GM19438 (cell line): Measurements from ENCODE around the gene TMPRSS15.
"Not testable (repeated sequence)": the region's sequence is repeated elsewhere in the genome, so short reads cannot be mapped to it uniquely, and the experiment has no call there.

ENCODE experiments used
- ATAC-seq: cut with Tn5 transposase; IDR thresholded peaks from one replicate; pipeline ENCODE4 v1.9.1; 2021; ENCODE audit warnings: low read depth; ENCODE audit not compliant: unreplicated experiment

Gene TMPRSS15

GRCh38 chr21:18403735-18404450 is at the start of gene TMPRSS15:
TMPRSS15 (minus strand) TSS chr21:18403785; CDS start chr21:18403622, 163 bp downstream.
- no peak for ATAC-seq

GRCh38 chr21:18451670-18452069 is 48.1 kb upstream of the TMPRSS15 start:
- no peak for ATAC-seq

- ATAC-seq: no peak
Measured at GRCh38 chr21:18449605-18450550, 46.3 kb upstream of the TMPRSS15 start.

DNA sequence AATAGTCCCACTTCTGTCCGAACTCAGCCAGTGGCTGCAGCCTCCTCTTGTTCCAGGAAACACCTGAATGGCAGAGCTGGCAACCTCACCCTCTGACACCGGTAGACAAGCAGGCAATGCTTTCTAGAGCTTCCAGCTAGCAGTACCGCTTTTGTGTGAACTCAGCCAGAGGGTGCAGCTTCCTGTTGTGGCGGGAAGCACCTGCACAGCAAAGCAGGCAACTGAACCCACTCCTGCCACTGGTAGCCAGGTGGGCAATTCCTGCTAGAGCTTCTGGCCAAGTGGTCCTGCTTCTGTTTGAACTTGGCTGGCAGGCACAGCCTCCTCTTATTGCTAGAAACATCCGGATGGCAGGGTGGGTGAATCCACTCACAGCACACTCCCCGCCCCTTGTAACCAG is 40.1 kb upstream of the TMPRSS15 start:
- no peak for ATAC-seq

DNA sequence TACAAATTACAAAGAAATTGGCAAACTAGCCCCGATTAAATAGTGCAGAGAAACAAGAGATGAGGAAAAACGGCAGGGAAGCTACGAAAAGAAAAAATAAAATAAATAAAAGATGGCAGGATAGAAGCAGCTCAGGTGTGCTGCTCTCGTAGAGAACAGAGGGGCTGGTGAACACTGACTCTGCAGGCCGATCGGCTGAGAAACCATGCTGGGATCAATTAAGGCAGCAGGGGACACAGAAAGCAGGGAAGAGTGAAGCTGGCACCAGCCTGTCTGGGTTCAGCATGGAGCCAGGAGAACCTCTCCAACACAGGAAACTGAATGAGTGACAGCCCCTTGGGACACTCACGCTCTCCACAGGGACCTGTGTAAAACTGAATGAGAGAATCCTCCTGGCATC is 39.5 kb upstream of the TMPRSS15 start:
- no peak for ATAC-seq

DNA sequence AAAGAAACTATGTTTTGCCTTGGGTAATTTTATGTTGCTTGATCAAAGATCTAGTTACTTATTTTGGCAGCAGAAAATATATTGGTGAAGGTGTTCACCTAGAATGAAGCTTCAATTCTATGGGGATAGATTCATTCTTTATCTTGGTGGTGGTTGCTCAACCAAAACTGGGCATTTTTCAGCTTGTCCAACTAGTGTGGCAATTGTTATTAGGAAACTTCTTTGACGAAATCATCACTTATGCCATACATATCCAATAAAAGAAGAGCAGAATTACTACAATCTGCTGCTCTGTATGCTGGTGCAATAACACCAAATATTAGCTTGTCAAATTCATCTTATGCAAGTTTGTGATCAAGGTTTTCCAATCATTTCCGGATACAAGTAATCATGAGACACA is 26.8 kb upstream of the TMPRSS15 start:
- ATAC-seq: no peak

GRCh38 chr21:18424276-18424675 is 20.7 kb upstream of the TMPRSS15 start:
- ATAC-seq: no peak

- ATAC-seq: no peak
Measured at GRCh38 chr21:18417141-18417790, 13.7 kb upstream of the TMPRSS15 start.

DNA sequence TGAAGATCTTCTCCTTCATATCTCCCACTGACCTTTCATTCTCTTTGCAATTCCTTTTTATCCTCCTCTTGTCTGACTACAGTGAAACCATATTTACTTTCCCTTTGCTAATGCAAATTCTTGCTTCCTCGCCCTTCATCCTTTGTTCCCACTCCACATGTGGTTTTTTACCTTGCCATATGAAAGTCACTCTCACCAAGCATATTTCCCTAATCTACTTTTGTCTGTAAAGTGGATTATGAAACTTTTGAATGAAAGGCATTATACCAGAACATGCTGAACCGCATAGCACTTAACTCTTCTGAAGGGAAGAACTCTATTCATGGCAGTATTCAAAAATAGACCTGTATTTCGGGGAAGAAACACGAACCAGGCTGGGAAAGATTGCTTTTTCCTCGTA is 8.0 kb upstream of the TMPRSS15 start:
- no peak for ATAC-seq

GRCh38 chr21:18409579-18409978 is 6.0 kb upstream of the TMPRSS15 start:
- no peak for ATAC-seq

DNA sequence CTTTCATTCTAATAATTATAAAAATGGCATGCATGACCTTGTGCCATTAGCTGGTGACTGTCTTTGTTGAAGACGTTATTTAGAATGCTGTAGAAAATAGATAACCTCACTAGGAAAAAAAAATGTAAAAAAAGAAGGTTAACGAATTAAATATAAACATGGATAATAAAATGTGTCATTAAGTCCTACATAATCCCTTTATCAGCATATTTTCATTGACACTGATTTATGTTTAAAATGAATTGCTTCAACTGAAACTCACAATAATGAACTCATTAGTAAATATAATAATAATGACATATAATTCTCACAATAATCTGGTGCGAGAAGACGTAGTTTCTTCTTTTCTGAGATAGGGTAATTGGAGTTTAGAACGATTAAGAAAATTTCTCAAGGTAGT is 4.7 kb downstream of the TMPRSS15 start:
- no peak for ATAC-seq

GRCh38 chr21:18387994-18388393 is 15.6 kb downstream of the TMPRSS15 start:
- no peak for ATAC-seq

DNA sequence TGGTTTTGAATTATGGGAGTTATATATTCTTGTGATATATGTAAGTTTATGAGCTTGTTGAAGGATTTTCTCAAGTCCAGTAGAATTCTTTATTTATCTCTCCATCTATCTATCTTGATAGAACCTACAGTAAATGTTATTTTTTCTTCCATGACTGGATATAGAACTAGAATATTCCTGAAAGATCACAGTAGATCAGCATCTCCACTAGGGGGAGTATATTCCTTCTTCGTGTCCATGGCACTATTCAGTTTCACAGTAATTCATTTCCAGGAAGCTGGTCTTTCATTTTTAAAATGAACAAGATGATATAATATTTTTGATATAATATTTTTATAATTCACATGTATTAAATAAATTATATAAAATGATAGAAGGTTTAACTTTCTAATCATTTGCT is 18.8 kb downstream of the TMPRSS15 start:
- no peak for ATAC-seq

DNA sequence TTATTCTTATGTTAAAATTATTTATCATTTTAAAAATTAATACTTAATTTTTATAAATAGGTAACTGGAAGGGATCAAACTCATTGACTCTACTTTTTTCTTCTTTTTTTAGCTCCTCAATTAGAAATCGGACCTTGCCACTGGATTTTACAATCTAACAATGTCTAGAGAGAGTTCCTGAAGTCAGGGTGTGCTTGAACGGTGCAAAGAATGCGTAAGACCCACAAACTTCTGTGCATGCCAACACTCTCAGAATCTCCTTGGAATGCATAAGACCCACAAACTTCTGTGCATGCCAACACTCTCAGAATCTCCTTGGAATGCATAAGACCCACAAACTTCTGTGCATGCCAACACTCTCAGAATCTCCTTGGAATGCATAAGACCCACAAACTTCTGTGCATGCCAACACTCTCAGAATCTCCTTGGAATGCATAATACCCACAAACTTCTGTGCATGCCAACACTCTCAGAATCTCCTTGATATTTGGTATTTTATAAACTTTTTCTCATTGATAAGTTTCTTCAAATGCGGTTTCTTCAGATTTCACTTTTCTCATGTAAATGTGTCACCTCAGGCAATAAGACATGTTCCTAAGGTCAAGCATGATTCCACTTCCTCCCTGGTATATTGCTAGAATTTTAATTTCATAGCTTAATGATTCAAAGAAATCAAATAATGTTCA is 20.5 kb downstream of the TMPRSS15 start:
- ATAC-seq: not testable (repeated sequence)

DNA sequence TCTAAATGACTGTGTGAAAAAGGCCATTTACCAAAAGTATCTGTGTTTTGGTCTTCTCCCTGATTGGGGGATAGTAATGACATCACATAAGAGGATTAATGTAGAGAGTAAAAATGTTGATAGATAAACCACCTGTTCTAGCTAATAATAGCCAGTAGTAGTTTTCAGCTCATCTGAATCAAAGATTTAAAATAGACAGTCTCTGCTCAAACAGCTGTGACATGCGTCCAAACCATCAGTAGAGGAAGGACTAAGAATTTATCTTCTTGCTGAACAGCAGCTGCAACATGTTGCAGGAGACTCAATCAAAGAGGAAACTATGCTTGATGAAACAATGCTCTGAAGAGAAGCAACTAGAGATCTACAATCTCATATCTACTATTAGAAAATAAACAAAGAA is 21.4 kb downstream of the TMPRSS15 start:
- ATAC-seq: no peak

DNA sequence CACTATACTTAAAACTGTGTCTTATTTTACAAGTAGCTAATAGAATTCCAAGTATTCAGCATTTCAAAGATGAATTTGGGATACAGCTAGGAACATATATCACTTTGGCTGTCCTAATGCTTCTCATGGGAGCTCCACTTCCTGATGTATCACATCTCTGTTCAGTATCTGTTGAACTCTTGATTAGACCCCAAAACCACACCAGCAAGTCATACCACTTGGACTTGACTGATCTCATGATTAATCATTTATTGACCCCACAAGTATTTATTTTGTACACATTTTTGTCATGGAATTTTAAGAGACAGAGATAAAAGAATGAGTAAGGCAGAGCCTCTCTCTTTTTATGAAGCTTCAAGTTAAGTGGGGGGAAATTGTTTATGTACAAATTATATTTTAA is 30.0 kb downstream of the TMPRSS15 start:
- no peak for ATAC-seq

DNA sequence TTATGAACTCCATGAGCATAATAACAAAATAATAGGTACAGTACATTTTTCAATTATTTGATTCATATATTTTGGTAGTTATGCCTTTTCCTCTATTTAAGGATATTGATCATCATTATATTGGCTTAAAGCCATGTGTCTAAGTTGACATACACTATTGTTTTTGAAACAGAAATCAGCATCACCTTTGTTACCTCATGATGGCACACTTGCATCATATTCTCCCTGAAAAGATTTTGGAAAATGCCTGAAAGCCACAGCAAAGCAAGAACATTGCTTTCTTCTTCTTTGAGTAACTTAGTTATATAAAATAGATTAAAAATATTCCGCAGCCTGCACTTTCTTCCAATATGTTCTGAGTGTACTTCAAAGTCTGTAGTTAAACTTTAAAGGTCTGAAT is 33.3 kb downstream of the TMPRSS15 start:
- ATAC-seq: no peak

- ATAC-seq: no peak
Measured at GRCh38 chr21:18369115-18369514, 34.5 kb downstream of the TMPRSS15 start.

GRCh38 chr21:18368205-18368604 is 35.4 kb downstream of the TMPRSS15 start:
- no peak for ATAC-seq

- no peak for ATAC-seq
Measured at GRCh38 chr21:18356801-18357200, 46.8 kb downstream of the TMPRSS15 start.

- ATAC-seq: no peak
Measured at GRCh38 chr21:18354947-18355346, 48.6 kb downstream of the TMPRSS15 start.
